GM23338 (cell line): ENCODE results near the gene EMC9. TPM values are rescaled to one million over a fixed set of nuclear protein-coding genes. Genes with fewer than 3 reads are reported as not detected.

Experiments
- ATAC-seq: fragments of 200-7000 bp; cut with Tn5 transposase; 3 replicates; pipeline ENCODE4 v1.9.1; 2020
- DNase-seq: peaks from one replicate; pipeline ENCODE4 v3.0.0-alpha.2; 2015; ENCODE audit warnings: low spot score
- H2AFZ ChIP-seq: fragments of 200-600 bp; sonication (generic); 2 replicates; pipeline ENCODE4 v1.8.0; 2016; ENCODE audit warnings: antibody characterized with exemption, mild to moderate bottlenecking, moderate library complexity
- H3F3A ChIP-seq: fragments of 200-600 bp; sonication (generic); replicated peaks from 2 replicates; pipeline ENCODE4 v1.8.0; 2017; ENCODE audit warnings: antibody characterized with exemption, mixed run types, low read depth
- H3K27ac ChIP-seq: fragments of 200-600 bp; sonication (generic); 2 replicates; pipeline ENCODE4 v1.6.1; 2016; ENCODE audit warnings: low read depth
- H3K27me3 ChIP-seq: fragments of 200-600 bp; sonication (generic); 2 replicates; pipeline ENCODE4 v1.8.0; 2016; ENCODE audit warnings: mild to moderate bottlenecking, mixed run types, moderate library complexity; ENCODE audit not compliant: insufficient read depth
- H3K36me3 ChIP-seq: fragments of 200-600 bp; sonication (generic); 2 replicates; pipeline ENCODE4 v1.8.0; 2016; ENCODE audit warnings: mild to moderate bottlenecking; ENCODE audit not compliant: insufficient read depth
- H3K4me1 ChIP-seq: fragments of 200-600 bp; sonication (generic); 2 replicates; pipeline ENCODE4 v1.8.0; 2016; ENCODE audit warnings: mild to moderate bottlenecking, moderate library complexity; ENCODE audit not compliant: insufficient read depth
- H3K4me2 ChIP-seq: fragments of 200-600 bp; sonication (generic); 2 replicates; pipeline ENCODE4 v1.7.1; 2017; ENCODE audit warnings: mixed run types
- H3K4me3 ChIP-seq: fragments of 200-600 bp; sonication (generic); 2 replicates; pipeline ENCODE4 v1.6.1; 2016; ENCODE audit warnings: mixed run types
- H3K79me2 ChIP-seq: fragments of 200-600 bp; sonication (generic); replicated peaks from 2 replicates; pipeline ENCODE4 v1.8.0; 2017; ENCODE audit warnings: mild to moderate bottlenecking; ENCODE audit not compliant: insufficient read depth
- H3K9me2 ChIP-seq: fragments of 200-600 bp; sonication (generic); 2 replicates; pipeline ENCODE4 v1.8.0; 2017; ENCODE audit not compliant: insufficient read depth
- H4K20me1 ChIP-seq: fragments of 200-600 bp; sonication (generic); replicated peaks from 2 replicates; pipeline ENCODE4 v1.8.0; 2017; ENCODE audit warnings: mild to moderate bottlenecking; ENCODE audit not compliant: insufficient read depth
- H3K27ac Mint-ChIP-seq: 2 replicates; pipeline ENCODE4 v1.8.0; 2020; ENCODE audit warnings: inconsistent platforms, mild to moderate bottlenecking, moderate library complexity, mixed read lengths
- H3K27me3 Mint-ChIP-seq: 3 replicates; pipeline ENCODE4 v1.8.0; 2022; ENCODE audit warnings: low read depth, mild to moderate bottlenecking, moderate library complexity, mixed read lengths, inconsistent platforms; ENCODE audit not compliant: insufficient read depth, poor library complexity
- H3K36me3 Mint-ChIP-seq: 3 replicates; pipeline ENCODE4 v1.8.0; 2021; ENCODE audit warnings: low read depth, mild to moderate bottlenecking, inconsistent platforms, moderate library complexity, mixed read lengths
- H3K4me1 Mint-ChIP-seq: 3 replicates; pipeline ENCODE4 v1.8.0; 2020; ENCODE audit warnings: mild to moderate bottlenecking, inconsistent platforms, mixed read lengths
- H3K4me3 Mint-ChIP-seq: 3 replicates; pipeline ENCODE4 v1.8.0; 2021; ENCODE audit warnings: moderate library complexity, mild to moderate bottlenecking, inconsistent platforms, mixed read lengths
- H3K9me3 Mint-ChIP-seq: 3 replicates; pipeline ENCODE4 v1.8.0; 2020; ENCODE audit warnings: moderate library complexity, mild to moderate bottlenecking, inconsistent platforms, mixed read lengths
- CREB1 ChIP-seq: fragments of 250-450 bp; sonication (Bioruptor Pico); IDR thresholded peaks from 2 replicates; pipeline ENCODE4 v1.5.0; 2020; ENCODE audit warnings: low read depth, mild to moderate bottlenecking, moderate library complexity
- CTCF ChIP-seq, 2 experiments: fragments of 200-600 bp in 1 of 2; sonication (generic) in 1 of 2; conservative IDR thresholded peaks; 2 replicates each; pipeline versions ENCODE4 v1.5.1 to v1.6.1; 2016 to 2017; ENCODE audit warnings: antibody characterized with exemption in 2 of 2, low read depth in 2 of 2, mild to moderate bottlenecking in 2 of 2, moderate library complexity in 1 of 2
- ETS1 ChIP-seq: IDR thresholded peaks from 2 replicates; pipeline ENCODE4 v1.6.1; 2016; ENCODE audit warnings: antibody characterized with exemption
- EZH2 ChIP-seq: fragments of 200-600 bp; sonication (generic); IDR thresholded peaks from one replicate; pipeline ENCODE4 v1.8.0; 2017; ENCODE audit warnings: antibody characterized with exemption, mild to moderate bottlenecking, low read depth; ENCODE audit not compliant: unreplicated experiment
- EZH2phosphoT487 ChIP-seq: fragments of 200-600 bp; sonication (generic); IDR thresholded peaks from one replicate; pipeline ENCODE4 v1.8.1; 2018; ENCODE audit warnings: antibody characterized with exemption; ENCODE audit not compliant: unreplicated experiment
- JUNB ChIP-seq: IDR thresholded peaks from one replicate; pipeline ENCODE4 v1.6.1; 2016; ENCODE audit warnings: antibody characterized with exemption; ENCODE audit not compliant: unreplicated experiment
- NANOG ChIP-seq: IDR thresholded peaks from 2 replicates; pipeline ENCODE4 v1.6.1; 2016; ENCODE audit warnings: antibody characterized with exemption, borderline replicate concordance
- POLR2AphosphoS5 ChIP-seq: IDR thresholded peaks from 2 replicates; pipeline ENCODE4 v1.6.1; 2016; ENCODE audit warnings: antibody characterized with exemption, low read depth
- REST ChIP-seq: IDR thresholded peaks from one replicate; pipeline ENCODE4 v1.6.1; 2018; ENCODE audit warnings: antibody characterized with exemption; ENCODE audit not compliant: unreplicated experiment
- STAT1 ChIP-seq: IDR thresholded peaks from one replicate; pipeline ENCODE4 v1.6.1; 2016; ENCODE audit warnings: antibody characterized with exemption; ENCODE audit not compliant: unreplicated experiment
- ZNF114 ChIP-seq: fragments of 250-450 bp; sonication (Bioruptor Pico); IDR thresholded peaks from 2 replicates; pipeline ENCODE4 v1.5.0; 2020; ENCODE audit warnings: mild to moderate bottlenecking, moderate library complexity
- ZNF331 ChIP-seq: fragments of 250-450 bp; sonication (Bioruptor Pico); IDR thresholded peaks from 2 replicates; pipeline ENCODE4 v1.5.0; 2020; ENCODE audit warnings: low read depth, mild to moderate bottlenecking, moderate library complexity
- ZNF462 ChIP-seq: fragments of 250-450 bp; sonication (Bioruptor Pico); IDR thresholded peaks from 2 replicates; pipeline ENCODE4 v1.5.0; 2020; ENCODE audit warnings: mild to moderate bottlenecking, moderate library complexity
- polyA plus RNA-seq: library from polyadenylated mRNA; unstranded; fragments of >200 nt; fragmentation: Nextera tagmentation; extraction: Ambion mirVana; gene quantifications from 2 replicates; pipeline ENCODE4 v1.2.1, GENCODE V29; 2016
- total RNA-seq: library from RNA; depleted of rRNA; stranded (reverse); fragments of >200 nt; shearing (Covaris generic); gene quantifications from 2 replicates; pipeline ENCODE4 v1.2.3, GENCODE V29; 2014

The EMC9 gene
- total and polyA plus RNA-seq, 2 experiments from 2014 or later, result 30.0 to 64.2 TPM

GRCh38 chr14:24132061-24132685, 9.2 kb downstream of the EMC9 start:
- Histone ChIP-seq H3K4me2 (no peak overlapping the region), H2AFZ (no peak overlapping the region), H3K9me2 (no peaks in the 10 kb centered on the region), H3K36me3 (no peaks in the 10 kb centered on the region), H3K27me3 (no peaks in the 10 kb centered on the region), H3K79me2 (no peaks in the 10 kb centered on the region), H4K20me1 (no peaks in the 10 kb centered on the region), H3F3A (peaks cover 15% of the 10 kb centered on the region), H3K4me3 (no peak overlapping the region), H3K27ac (no peak overlapping the region), H3K4me1 (peaks cover 16% of the 10 kb centered on the region)
- ATAC-seq (no peak), DNase-seq (no peak)
- no peak for TF ChIP-seq REST
- TF ChIP-seq NANOG, result no peak
- TF ChIP-seq ETS1, result no peak
- no peak for TF ChIP-seq EZH2
- no peak for TF ChIP-seq ZNF462
- no peak for TF ChIP-seq CTCF (conservative IDR thresholded peaks at IDR 0.05; ENCODE audit: low read depth in 2 of 2)
- TF ChIP-seq STAT1, result no peak
- TF ChIP-seq ZNF331 (CRISPR knock-in tag), result no peak
- no peak for TF ChIP-seq JUNB
- no peak for TF ChIP-seq POLR2AphosphoS5
- no peak for TF ChIP-seq EZH2phosphoT487
- no peak for TF ChIP-seq CREB1 (CRISPR knock-in tag)
- TF ChIP-seq ZNF114, result no peak
- no peak overlapping the region for H3K27ac Mint-ChIP-seq
- peaks cover 2% of the 10 kb centered on the region; the same call in 2 of the 3 replicates for H3K36me3 Mint-ChIP-seq
- H3K4me3 Mint-ChIP-seq, result no peak overlapping the region; the same call in 2 of the 3 replicates
- peaks cover 12% of the 10 kb centered on the region for H3K27me3 Mint-ChIP-seq
- H3K9me3 Mint-ChIP-seq, result no peaks in the 10 kb centered on the region
- peaks cover 23% of the 10 kb centered on the region for H3K4me1 Mint-ChIP-seq
